ENCODE measurements around the gene SND1. TPM values are rescaled to one million over a fixed set of nuclear protein-coding genes. Genes with fewer than 3 reads are reported as not detected.

SND1 gene
- total and polyA plus RNA-seq, 2 of the 4 experiments (the other 2 are of a cell fraction) = 154 to 294 TPM

- Histone ChIP-seq H3K4me2 (ENCODE audit: low read depth, low read length) (no peak overlapping the region), H3K4ac (ENCODE audit: low read depth, low read length) (no peak overlapping the region), H2BK20ac (ENCODE audit: low read depth, low read length) (no peak overlapping the region), H2BK5ac (ENCODE audit: low read depth, low read length, poor library complexity, severe bottlenecking) (no peak overlapping the region), H2AK5ac (ENCODE audit: low read depth, low read length) (no peak overlapping the region), H2AFZ (replicated peaks; ENCODE audit: low read length, poor library complexity) (no peak overlapping the region), H4K8ac (ENCODE audit: low read depth in 2 of 2, low read length in 2 of 2) (no peak overlapping the region), H3K4me1 (ENCODE audit: control insufficient read depth, insufficient read depth, low read length) (peaks cover 9% of the 10 kb centered on the region), H3K56ac (ENCODE audit: extremely low read depth, insufficient read depth, low read length) (no peak overlapping the region), H3K4me3 (ENCODE audit: insufficient read depth, low read depth, low read length) (no peak overlapping the region), H3K9ac (ENCODE audit: low read depth, low read length) (no peak overlapping the region), H4K91ac (ENCODE audit: insufficient read depth, low read depth, low read length) (no peak overlapping the region), H4K20me1 (ENCODE audit: insufficient read depth, low read length) (peaks cover 20% of the 10 kb centered on the region), H2BK15ac (ENCODE audit: low read depth, low read length) (no peak overlapping the region), H3K27ac (ENCODE audit: insufficient read depth, low read length) (no peak overlapping the region), H3K36me3 (ENCODE audit: control insufficient read depth, insufficient read depth, low read length) (peaks cover 50% of the 10 kb centered on the region), H3K18ac (ENCODE audit: low read depth, low read length) (no peak overlapping the region), H3K9me1 (ENCODE audit: insufficient read depth, low read length) (peaks cover 10% of the 10 kb centered on the region; the same call in 1 of the 2 replicates), H3K79me1 (ENCODE audit: low read depth in 1 of 2, low read length in 2 of 2) (peaks cover 8 to 22% of the 10 kb centered on the region in 2 experiments; a peak in 2 of 4 replicates), H3K14ac (replicated peaks; ENCODE audit: low read depth, low read length) (no peak overlapping the region), H2AK9ac (replicated peaks; ENCODE audit: low read depth, low read length, poor library complexity) (no peak overlapping the region), H3K27me3 (ENCODE audit: control insufficient read depth, insufficient read depth, low read length) (no peaks in the 10 kb centered on the region), H3K9me3 (ENCODE audit: control insufficient read depth, insufficient read depth, low read length) (no peaks in the 10 kb centered on the region), H4K5ac (ENCODE audit: low read depth, low read length) (no peak overlapping the region), H2BK120ac (ENCODE audit: low read depth, low read length) (no peak overlapping the region), H3K23ac (ENCODE audit: low read depth, low read length) (no peak overlapping the region)
- intact Hi-C loops (cut with micrococcal nuclease) = no loop called here
- no TSS peak for BruUV-seq (replicated peaks)
- CTCF ChIA-PET = no interaction called here
- POLR2A ChIA-PET (ENCODE audit: unreplicated experiment) = no interaction called here
- ATAC-seq (ENCODE audit: low read depth) (no peak), DNase-seq (no peak)
- WGBS, 2 experiments (ENCODE audit: extremely low coverage in 2 of 2, insufficient read length in 1 of 2) = no CpG with 5 or more reads among the region's 8 CpGs
- dilution Hi-C loops (cut with HindIII; ENCODE audit: low sequenced_read_pairs, unreplicated experiment) = no loop called here
- TF ChIP-seq RAD21 (IDR thresholded peaks at IDR 0.05; ENCODE audit: low read length) = no peak
- no peak for TF ChIP-seq CTCF (conservative IDR thresholded peaks at IDR 0.05; ENCODE audit: low read depth, low read length)
- no peak for TF ChIP-seq MAFK (IDR thresholded peaks at IDR 0.05; ENCODE audit: low read depth, low read length)
- no peak for TF ChIP-seq MAZ (IDR thresholded peaks at IDR 0.05; ENCODE audit: borderline replicate concordance, low read depth, low read length)
- no peak for TF ChIP-seq NFE2L2 (IDR thresholded peaks at IDR 0.05; ENCODE audit: low read depth, low read length)
- TF ChIP-seq ELK1 (IDR thresholded peaks at IDR 0.05; ENCODE audit: borderline replicate concordance, low read depth, low read length) = no peak
- no peak for TF ChIP-seq CHD1 (IDR thresholded peaks at IDR 0.05; ENCODE audit: low read depth, low read length)
- no peak for TF ChIP-seq BHLHE40 (IDR thresholded peaks at IDR 0.05; ENCODE audit: low read depth, low read length)
- in situ Hi-C loops (cut with MboI; ENCODE audit: low sequenced_read_pairs) = no loop called here
Observed at GRCh38 chr7:128082431-128082830, 430.4 kb downstream of the SND1 start.
